ENCODE data around the gene SPPL2A. TPM values are rescaled to one million over a fixed set of nuclear protein-coding genes. Genes with fewer than 3 reads are reported as not detected.

The SPPL2A gene
- total and polyA plus RNA-seq, 11 donors = 21.5 to 231 (median 115) TPM

GRCh38 chr15:50810128-50810527 lies 44.6 kb upstream of the SPPL2A start:
- intact Hi-C loops (cut with DNase I) = no loop called here

GRCh38 chr15:50808728-50809127 lies 43.2 kb upstream of the SPPL2A start:
- DNase-seq (no peak), ATAC-seq (no peak)
- TF ChIP-seq POLR2A (IDR thresholded peaks at IDR 0.05) = no peak
- TF ChIP-seq, protein P1, sequence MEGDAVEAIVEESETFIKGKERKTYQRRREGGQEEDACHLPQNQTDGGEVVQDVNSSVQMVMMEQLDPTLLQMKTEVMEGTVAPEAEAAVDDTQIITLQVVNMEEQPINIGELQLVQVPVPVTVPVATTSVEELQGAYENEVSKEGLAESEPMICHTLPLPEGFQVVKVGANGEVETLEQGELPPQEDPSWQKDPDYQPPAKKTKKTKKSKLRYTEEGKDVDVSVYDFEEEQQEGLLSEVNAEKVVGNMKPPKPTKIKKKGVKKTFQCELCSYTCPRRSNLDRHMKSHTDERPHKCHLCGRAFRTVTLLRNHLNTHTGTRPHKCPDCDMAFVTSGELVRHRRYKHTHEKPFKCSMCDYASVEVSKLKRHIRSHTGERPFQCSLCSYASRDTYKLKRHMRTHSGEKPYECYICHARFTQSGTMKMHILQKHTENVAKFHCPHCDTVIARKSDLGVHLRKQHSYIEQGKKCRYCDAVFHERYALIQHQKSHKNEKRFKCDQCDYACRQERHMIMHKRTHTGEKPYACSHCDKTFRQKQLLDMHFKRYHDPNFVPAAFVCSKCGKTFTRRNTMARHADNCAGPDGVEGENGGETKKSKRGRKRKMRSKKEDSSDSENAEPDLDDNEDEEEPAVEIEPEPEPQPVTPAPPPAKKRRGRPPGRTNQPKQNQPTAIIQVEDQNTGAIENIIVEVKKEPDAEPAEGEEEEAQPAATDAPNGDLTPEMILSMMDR (IDR thresholded peaks at IDR 0.05) = no peak
- no peak overlapping the region for H3K27ac ChIP-seq
- no peaks in the 10 kb centered on the region for H3K27me3 ChIP-seq
- 71 to 87% (median 82%) methylated on average over 5 of the region's 5 CpGs for WGBS, 4 donors
- no peaks in the 10 kb centered on the region for H3K4me1 ChIP-seq
- intact Hi-C loops (cut with DNase I) = no loop called here
- no peak overlapping the region for H3K4me3 ChIP-seq
- H3K36me3 ChIP-seq = no peaks in the 10 kb centered on the region
- no peaks in the 10 kb centered on the region for H3K9me3 ChIP-seq

More at GRCh38 chr15:50810128-50810527, 44.6 kb upstream of the SPPL2A start:
- no peak for DNase-seq
- WGBS, 4 donors = 67 to 74% (median 70%) methylated on average over 1 of the region's 1 CpG
- Histone ChIP-seq H3K4me1 (no peaks in the 10 kb centered on the region), H3K36me3 (no peaks in the 10 kb centered on the region), H3K4me3 (no peak overlapping the region), H3K27ac (no peak overlapping the region), H3K27me3 (no peaks in the 10 kb centered on the region), H3K9me3 (no peaks in the 10 kb centered on the region)
- no peak for TF ChIP-seq POLR2A (IDR thresholded peaks at IDR 0.05)
- TF ChIP-seq, protein P1 (IDR thresholded peaks at IDR 0.05) = no peak
- no peak for ATAC-seq

DNA sequence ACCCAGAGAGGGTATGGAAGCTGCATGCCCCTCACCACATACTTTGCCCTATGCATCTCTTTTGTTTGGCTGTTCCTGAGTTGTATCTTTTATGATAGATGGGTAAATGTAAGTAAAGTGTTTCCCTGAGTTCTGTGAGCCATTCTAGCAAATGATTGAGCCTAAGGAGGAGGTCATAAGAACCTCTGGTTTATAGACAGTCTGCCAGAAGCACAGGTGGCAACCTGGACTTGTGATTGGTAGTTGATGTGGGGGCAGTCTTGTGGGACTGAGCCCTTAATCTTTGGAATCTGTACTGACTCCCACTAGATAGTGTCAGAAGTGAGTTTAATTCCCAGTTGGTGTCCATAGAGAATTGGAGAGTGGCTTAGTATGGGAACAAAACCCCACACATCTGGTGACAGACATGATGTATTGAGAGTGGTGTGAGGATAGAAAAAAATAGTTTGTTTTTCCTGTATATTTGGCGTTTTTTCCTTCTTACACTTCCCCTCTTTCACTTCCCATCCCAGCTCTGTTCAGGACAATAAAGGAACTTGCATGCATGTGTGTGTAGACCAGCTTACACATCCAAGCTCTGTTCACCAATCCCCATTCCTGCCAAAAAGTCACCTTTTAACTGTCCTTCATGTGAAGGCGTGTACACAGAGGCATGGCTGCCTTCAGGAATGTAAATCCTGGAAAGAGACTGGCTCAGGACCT lies 38.1 kb upstream of the SPPL2A start:
- H3K9me3 ChIP-seq = no peaks in the 10 kb centered on the region
- H3K4me3 ChIP-seq = no peak overlapping the region
- H3K4me1 ChIP-seq = no peaks in the 10 kb centered on the region
- ATAC-seq = no peak
- WGBS, 4 donors = 71 to 76% (median 74%) methylated on average over 2 of the region's 2 CpGs
- intact Hi-C loops (cut with DNase I) = no loop called here
- TF ChIP-seq, protein P1 (IDR thresholded peaks at IDR 0.05) = no peak
- no peak for TF ChIP-seq POLR2A (IDR thresholded peaks at IDR 0.05)
- no peaks in the 10 kb centered on the region for H3K36me3 ChIP-seq
- no peak overlapping the region for H3K27ac ChIP-seq
- H3K27me3 ChIP-seq = no peaks in the 10 kb centered on the region
- DNase-seq = no peak

DNA sequence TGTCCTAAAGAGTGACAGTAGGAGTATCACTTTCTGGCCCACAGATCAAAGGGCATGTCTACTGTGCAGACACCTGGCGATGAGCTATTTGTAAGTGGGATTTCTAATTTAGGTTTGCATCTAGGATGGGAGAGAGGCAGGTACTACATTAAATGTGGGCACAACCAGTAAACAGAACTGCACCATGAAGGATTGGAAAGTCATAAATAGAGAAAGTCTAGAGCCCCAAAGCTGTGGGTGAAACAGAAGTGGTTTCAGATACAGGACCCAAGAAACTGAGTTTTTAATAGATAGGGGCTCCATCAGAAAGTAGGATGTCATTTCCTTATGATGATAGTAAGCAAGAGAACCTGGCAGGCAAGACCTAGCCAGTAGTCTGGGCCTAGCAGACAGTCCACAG lies 35.2 kb upstream of the SPPL2A start:
- Histone ChIP-seq H3K4me1 (no peaks in the 10 kb centered on the region), H3K4me3 (no peak overlapping the region), H3K27me3 (no peaks in the 10 kb centered on the region), H3K27ac (no peak overlapping the region), H3K36me3 (no peaks in the 10 kb centered on the region), H3K9me3 (no peaks in the 10 kb centered on the region)
- no peak for ATAC-seq
- no peak for DNase-seq
- 91 to 100% (median 94%) methylated on average over 1 of the region's 1 CpG for WGBS, 4 donors
- intact Hi-C loops (cut with DNase I) = no loop called here
- TF ChIP-seq, protein P1 (IDR thresholded peaks at IDR 0.05) = no peak
- TF ChIP-seq POLR2A (IDR thresholded peaks at IDR 0.05) = no peak

Data from heart left ventricle (tissue), 16 donors.